HG02973 (cell line): Measurements from ENCODE around the gene RASA3.
"Not testable (repeated sequence)": the region's sequence is repeated elsewhere in the genome, so short reads cannot be mapped to it uniquely, and the experiment has no call there.

Source experiments
- ATAC-seq: cut with Tn5 transposase; IDR thresholded peaks from one replicate; pipeline ENCODE4 v1.9.1; 2021; ENCODE audit warnings: moderate library complexity; ENCODE audit not compliant: unreplicated experiment

The RASA3 gene

DNA sequence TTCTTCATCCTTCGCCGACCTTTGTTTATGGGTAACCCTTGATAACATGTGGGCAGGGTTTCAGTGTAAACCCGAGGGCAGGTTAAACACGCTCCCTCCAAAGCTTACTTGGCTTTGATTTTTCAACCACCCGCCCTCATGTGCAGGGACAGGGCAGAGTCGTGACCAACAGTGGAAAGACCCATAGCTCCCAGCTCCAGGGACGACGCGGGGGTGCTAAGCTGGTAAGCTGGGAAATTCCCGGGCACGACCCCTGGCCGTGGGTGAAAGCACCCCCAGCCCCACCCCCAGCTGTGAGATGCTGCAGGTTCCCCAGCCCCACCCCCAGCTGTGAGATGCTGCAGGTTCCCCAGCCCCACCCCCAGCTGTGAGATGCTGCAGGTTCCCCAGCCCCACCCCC lies 17.8 kb downstream of the RASA3 start:
- not testable (repeated sequence) for ATAC-seq

DNA sequence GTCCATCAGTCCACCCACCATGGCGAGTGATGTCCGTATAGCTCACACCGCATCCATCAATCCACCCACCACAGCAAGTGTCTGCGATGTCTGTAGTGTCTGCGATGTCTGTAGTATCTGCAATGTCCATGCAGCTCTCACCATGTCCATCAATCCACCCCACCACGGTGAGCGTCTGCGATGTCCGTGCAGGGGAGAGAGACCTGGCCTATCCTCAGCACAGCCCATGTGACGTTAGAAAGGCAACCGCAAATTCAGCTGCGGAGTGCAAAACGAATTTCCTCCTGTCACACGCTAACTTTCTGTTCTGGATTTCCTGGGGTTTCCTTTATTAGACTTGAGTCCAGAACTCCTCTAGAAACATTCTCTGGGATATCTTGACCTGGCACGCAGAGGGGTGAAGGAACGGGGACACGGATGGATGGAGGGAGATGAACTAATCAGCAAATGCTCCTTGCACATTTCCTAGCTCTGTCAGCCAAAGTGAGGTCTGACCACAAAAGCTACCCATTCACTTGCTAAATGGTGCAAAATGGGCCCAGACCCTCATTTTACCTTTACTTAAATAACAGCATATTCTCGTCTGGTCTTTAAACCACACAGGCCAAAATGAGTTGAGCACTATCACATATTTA lies 18.3 kb downstream of the RASA3 start:
- ATAC-seq, result no peak

DNA sequence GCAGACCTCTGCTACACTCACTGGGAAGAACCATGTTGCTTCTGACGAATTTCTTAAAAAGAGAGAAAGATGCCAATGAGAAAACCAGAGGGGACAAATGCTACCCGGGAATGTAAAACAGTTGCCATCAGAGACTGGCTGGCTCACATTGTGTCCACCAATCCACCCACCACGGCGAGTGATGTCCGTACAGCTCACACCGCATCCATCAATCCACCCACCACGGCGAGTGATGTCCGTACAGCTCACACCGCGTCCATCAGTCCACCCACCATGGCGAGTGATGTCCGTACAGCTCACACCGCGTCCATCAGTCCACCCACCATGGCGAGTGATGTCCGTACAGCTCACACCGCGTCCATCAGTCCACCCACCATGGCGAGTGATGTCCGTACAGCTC lies 19.0 kb downstream of the RASA3 start:
- ATAC-seq, result not testable (repeated sequence)

DNA sequence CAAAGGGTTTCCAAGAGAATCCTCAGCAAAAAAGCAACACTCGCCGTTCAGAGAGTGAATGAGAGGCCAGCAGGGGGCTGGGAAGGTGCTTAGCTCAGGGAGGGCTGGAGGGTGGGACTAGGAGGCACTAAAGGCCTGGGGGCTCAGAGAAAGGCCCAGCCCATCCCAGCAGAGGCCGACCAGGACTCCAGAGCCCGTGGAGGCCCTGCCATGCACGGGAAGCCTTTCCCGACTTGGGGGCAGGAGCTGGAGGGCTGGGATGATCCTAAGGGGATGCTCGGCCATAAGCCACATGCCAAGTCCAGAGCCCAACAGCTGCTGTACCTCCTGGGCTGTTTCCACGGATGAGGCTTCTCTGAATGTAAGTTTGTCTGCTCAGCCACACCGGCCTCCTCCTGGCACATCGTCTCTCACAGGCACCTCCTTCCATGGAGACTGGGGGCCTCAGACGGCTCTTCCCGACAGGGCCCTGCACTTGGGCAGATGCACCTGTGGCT lies 19.5 kb downstream of the RASA3 start:
- no peak for ATAC-seq

DNA sequence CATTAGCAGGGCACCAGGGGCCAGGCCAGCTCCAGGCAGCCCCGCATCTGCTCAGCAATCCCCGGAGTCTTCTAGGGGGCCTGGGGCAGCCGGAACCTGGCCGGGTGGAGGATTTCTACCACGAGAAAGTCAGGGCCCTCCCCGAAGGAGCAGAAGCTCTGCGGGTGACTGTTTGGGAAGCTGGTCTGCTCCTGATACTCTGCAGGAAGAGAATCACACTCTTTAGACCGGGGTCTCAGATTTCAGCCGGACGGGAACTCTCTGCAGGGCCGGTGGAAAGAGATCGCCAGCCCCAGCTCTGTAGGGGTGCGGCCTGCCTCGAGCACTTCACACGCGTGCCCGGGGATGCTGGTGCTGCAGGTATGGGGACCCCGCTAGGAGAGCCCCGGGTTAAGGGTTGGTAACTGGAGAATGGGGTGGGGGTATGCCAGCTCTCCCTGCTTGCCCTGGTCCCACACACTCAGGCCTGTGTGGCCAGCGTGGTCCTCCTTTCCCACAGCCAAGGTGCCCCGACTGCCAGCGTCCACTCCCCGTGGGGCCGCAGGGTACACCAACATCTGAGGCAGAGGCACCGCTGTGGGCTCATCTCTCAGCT lies 20.1 kb downstream of the RASA3 start:
- no peak for ATAC-seq

DNA sequence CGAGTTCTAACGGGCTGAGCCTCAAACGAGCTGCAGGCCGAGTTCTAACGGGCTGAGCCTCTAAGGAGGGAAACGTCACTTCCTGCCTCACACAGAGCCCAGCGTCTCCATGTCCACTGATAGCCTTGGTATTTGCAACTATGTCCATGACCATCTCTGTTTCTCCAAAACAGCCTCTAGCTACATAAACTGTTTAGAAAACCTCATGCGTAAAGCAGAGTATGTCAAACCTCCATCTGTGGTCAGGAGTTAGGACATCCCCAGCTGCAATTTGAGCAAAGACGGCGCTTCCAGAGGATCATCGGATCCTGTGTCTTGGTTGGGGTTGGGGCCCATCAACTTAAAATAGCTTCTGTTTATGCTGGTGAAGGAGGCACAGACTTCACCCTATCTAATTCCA lies 20.8 kb downstream of the RASA3 start:
- ATAC-seq, result no peak

DNA sequence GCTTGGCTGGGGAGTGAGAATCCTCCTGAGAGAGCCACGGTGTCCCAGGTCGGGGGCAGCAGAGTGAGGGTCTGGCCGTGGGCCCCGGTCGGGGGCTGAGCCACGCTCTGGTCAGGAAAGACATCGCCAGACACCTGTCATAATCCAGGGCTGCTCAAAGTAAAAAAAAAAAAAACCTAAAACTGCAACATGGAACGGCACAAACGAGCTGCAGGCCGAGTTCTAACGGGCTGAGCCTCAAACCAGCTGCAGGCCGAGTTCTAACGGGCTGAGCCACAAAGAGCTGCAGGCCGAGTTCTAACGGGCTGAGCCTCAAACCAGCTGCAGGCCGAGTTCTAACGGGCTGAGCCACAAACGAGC lies 21.6 kb downstream of the RASA3 start:
- ATAC-seq, result not testable (repeated sequence)

DNA sequence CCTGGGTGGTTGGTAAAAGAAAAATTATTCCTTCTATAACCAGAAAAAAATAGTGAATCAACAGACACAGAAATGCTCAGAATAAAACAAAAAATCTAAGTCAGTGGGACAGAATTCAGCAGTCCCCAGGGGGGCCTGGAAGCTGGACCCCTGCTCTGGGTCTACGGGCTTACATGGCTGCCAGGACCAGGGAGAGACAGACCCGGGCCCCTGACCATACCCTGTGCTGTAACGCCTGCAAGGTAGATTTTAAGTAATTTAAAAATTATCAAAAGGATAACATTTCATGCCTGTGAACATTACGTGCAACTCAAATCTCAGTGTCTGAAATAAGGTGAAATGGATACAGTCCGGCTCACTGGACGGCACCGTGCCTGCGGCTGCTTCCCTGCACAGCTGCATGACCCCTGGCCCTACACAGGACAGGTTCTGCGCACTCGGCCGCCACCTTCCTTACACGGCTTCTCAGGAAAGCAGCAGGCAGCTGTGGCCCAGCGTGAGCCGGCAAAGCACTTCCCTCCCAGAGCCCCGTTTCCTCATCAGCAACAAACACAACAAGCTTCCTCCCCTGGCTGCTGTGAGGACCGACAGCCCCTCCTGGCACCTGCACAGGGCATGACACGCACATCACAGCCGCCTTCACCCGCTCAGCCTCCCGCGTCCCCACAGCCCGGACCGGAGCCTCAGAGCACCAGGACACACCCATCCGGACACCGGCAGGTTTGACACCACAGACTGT lies 22.2 kb downstream of the RASA3 start:
- ATAC-seq, result peak; percentile 81

DNA sequence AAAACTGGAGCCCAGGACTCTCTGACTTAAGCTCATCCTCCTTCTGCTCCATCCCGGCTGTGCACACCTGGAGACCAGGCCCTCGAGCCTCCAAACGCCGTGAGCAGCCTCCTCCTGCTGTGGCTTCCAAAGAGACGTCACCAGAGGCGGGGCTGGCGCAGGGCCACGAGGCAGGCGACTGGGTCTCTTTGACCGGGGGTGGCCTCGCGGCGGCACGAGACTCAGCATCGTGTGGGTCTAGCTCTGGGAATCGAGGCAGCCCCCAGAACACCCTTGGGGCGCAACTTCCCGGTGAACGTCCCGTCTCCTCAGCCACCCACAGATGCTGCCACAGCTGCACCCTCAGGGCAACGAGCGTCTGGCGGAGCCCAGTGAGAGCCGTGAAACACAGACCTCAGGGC lies 22.8 kb downstream of the RASA3 start:
- no peak for ATAC-seq

DNA sequence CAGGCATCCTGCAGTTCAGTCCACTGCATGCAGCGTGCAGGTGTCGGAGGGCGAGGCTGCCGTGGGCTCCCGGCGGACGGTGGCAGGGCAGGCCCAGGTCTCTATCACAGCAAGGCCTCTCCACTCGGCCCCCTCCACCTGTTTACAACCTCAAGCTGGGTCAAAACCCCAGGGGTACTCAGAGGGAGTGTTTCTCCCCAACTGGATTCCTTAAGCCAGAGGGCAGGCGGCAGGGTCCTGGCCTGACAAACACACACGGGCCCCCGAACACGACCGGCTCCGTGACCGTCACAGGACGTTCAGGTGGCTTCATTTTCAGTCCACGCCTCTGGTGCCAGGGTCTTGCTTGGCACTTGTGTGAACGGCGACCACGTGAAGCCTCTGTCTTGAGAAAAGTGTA lies 23.5 kb downstream of the RASA3 start:
- no peak for ATAC-seq

DNA sequence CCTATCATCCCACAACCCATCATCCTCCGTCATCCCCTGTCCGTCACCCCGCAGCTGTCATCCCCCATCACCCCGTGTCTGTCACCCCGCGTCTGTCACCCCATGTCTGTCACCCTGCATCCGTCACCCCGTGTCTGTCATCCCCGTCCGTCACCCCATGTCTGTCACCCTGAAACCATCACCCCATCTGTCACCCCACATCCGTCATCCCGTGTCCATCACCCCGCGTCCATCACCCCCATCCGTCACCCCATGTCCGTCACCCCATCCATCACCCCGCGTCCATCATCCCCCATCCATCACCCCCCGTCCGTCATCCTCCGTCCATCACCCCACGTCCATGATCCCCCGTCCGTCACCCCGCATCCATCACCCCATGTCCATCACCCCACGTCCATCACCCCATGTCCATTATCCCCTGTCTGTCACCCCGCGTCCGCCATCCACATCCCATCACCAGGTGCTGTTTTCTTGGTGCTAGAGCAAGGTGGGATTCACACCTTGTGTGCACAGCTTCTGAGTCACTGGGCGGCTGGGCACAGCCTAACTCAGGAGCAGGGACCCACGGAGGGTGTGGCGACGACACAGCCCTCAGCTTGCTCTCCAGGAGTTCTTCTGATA lies 24.2 kb downstream of the RASA3 start:
- no peak for ATAC-seq

DNA sequence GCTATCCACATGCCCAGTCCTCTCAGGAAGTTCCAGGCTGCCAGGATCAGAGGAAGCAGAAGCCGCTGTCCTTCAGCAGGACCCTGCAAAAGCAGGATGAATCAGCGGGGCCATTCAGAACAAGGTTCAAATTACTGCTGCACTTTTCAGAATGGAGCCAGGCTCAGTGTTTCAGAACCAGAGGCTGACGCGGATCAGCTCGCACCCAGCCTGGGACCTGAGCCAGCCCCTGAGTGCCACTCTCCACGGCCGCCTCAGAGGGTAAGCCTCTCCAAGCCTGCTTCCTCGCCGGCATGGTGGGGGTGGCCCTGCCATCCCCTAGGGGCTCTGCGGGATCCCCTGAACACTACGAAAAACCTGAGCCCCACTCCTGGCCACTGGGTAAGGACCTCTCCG lies 24.7 kb downstream of the RASA3 start:
- no peak for ATAC-seq

DNA sequence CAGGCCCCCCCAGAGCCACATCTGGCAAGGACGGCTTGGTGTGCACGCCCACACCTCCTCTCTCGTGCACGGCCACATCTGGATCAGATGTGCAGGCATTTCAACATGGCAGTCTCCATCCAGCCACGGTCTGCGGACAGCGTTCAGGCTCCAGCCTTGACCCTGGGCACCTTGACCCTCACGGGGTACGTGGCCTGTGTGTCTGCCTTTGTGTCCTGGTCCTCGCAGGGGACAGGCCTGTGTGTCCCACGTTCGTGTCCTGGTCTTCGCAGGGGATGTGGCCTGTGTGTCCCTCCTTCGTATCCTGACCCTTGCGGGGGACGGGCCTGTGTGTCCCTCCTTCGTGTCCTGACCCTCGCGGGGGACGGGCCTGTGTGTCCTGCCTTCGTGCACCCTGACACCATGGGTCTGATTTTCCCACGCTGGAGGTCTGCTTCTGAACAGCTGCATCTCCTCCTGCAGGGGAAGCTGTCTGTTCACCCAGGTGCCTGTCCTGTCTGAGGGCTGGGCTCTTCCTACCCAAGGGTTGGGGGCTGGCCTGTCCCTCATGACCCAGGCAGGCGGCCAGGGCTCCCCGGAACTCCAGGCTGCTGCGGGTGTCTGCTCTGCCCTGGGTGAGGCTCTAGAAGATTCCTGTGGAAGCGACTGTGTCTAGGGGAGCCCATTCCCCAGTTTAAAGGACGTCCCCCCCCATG lies 25.3 kb downstream of the RASA3 start:
- ATAC-seq, result no peak

DNA sequence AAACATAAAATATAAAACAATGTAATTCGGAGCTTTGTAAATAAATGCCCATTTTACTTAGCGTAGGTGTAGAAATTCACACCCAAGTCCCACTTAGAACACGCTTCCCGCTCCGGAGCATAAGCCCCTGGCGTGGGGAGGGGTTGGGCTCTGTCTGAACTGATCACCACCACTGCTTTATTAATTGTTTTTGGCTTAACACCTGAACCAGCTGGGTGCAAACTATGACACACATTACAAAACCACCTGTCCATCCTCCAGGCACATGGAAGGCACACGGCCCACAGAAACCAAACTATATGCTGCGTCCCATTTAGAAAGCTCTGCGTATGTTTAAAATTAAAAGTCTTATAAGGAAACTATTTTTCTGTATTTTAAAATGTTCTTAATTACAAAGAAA lies 25.9 kb downstream of the RASA3 start:
- ATAC-seq, result no peak

DNA sequence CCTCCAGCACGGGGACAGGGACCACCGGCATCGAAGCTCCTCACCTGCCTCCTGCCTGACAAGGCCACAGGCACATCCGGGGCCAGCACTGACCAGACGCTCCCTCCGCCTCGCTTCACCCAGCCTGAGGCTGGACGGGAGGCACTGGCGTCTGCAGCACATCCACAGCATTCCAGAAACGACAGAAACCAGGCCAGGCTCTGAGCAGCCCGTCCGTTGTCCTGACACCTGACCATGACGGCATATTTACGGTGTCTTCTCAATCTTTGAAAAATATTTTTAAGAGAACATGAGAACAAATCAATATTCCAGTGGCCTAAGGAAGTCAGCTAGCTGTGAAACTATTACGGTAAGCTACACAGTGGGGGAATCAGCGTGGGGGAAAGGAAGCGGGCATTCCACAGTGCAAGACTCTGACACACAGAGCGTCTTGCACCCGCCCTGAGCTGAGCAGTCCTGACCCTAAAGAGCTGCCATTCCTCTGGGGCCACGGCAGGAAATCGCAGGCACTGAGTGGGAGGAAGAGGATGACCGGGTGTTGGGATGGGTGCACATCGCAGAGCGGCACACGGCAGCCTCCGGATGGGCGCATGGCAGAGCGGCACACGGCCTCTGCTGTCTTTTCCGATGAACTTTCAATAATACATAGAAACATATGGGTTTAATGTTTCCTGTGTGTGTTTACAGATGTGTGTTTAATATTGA lies 26.8 kb downstream of the RASA3 start:
- no peak for ATAC-seq

DNA sequence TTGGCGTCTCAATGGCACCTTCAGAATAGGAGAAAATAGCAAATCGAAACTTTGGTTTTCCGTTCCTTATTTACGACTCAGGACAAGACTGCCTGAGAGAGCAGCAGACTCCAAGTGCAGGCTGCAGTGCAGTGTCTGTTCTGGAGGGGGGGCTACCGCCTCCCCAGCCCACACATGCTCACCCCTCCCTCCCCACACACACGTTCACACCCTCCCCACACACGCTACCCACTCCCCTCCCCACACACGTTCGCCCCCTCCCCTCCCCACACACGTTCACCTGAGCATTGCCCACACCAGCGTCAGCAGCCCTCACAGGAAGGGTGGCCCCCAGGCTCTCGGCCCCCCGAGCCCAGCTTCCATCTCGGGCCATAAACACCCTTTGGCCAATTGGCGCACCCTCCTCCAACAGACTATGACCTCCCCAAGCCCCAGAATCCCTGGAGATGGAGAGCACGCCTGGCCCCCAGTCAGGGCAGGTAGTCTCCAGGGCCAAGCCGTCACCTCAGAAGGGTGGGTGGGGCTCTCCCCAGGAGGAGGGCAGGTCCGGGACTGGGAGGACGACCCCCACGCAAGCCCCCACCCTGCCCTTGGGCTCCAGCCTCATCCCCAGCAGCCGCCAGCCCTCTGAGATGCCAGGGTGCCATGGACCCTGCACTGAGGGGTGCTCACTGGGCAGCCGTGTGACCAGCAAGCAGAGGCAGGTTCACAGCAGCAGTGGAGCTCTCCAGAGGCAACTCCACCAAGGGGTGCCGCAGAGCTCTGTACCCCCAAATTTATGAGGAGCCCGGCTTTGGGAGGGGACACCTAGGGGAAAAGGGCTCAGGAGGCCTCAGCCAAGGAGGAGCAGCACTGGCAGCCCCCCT lies 27.5 kb downstream of the RASA3 start:
- no peak for ATAC-seq

DNA sequence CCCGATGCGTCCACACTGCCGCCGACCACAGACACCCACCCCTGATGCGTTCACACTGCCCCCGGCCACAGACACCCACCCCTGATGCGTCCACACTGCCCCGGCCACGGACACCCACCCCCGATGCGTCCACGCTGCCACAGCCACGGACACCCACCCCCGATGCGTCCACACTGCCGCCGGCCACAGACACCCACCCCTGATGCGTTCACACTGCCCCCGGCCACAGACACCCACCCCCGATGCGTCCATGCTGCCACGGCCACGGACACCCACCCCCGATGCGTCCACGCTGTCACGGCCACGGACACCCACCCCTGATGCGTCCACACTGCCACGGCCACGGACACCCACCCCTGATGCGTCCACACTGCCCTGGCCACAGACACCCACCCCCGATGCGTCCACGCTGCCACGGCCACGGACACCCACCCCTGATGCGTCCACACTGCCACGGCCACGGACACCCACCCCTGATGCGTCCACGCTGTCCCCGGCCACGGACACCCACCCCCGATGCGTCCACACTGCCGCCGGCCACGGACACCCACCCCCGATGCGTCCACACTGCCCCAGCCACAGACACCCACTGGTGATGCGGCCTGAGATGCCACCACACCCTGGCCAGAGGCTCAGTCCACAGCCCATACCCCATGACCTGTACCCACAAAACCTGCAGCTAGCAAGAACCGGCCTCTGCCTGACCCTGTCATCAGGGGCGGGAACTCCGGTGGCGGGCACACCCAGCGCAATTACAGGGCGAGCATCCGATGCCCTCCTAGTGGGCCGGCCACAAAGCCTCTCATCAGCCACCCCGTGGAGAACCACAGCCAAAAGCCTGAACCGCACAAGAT lies 28.4 kb downstream of the RASA3 start:
- ATAC-seq, result no peak

DNA sequence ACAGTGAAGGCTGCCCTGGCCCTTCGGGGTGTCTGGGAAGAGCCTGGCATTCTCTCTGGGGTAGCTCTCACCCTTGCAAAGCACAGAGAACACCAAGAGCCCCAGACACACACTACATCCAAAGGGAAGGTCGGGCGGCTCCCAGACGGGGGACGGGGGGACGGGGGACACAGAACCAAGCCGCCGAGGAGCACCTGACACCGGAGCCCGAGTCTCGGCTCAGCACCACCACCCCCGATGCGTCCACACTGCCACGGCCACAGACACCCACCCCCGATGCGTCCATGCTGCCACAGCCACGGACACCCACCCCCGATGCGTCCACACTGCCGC lies 29.2 kb downstream of the RASA3 start:
- ATAC-seq, result not testable (repeated sequence)
